Amniotic epithelial cell (primary cell): Measurements from ENCODE around the gene CHP2.
"Not testable (repeated sequence)": the region's sequence is repeated elsewhere in the genome, so short reads cannot be mapped to it uniquely, and the experiment has no call there.

Source experiments
- DNase-seq: peaks from one replicate; pipeline ENCODE4 v3.0.0-alpha.2; 2010; ENCODE audit warnings: low read depth

The CHP2 gene

DNA sequence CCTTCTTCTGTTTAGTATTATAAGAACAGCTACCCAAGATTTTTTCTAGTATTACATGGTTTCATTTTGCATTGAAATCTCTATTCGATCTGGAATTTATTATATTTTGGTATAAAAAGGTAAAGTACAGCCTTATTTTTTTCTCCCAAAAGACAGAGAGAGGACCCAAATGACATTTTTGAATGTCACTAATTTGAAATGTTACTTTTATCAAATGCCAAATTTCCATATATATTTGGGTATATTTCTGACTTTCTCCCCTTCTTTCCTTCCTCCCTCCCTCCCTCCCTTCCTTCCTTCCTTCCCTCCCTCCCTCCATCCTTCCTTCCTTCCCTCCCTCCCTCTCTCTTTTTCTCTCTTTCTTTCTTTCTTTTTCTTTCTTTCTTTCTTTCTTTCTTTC is 6.2 kb upstream of the CHP2 start:
- no peak for DNase-seq

DNA sequence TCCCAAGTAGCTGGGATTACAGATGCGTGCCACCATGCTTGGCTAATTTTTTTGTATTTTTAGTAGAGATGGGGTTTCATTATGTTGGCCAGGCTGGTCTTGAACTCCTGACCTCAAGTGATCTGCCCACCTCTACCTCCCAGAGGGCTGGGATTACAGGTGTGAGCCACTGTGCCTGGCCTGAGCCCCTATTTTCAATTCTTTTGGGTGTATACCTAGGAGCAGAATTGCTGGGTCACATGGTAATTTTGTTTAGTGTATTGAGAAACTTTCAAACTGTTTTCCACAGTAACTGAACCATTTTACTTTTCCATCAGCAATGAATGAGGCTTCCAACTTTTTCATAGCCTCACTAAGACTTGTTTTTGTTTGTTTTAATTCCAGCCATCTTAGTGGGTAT is 3.8 kb upstream of the CHP2 start:
- not testable (repeated sequence) for DNase-seq

GRCh38 chr16:23753908-23754593 is 775 bp upstream of the CHP2 start:
- no peak for DNase-seq

GRCh38 chr16:23755484-23755809 is 621 bp downstream of the CHP2 start:
- no peak for DNase-seq

GRCh38 chr16:23757116-23757515 is 2.3 kb downstream of the CHP2 start:
- no peak for DNase-seq

DNA sequence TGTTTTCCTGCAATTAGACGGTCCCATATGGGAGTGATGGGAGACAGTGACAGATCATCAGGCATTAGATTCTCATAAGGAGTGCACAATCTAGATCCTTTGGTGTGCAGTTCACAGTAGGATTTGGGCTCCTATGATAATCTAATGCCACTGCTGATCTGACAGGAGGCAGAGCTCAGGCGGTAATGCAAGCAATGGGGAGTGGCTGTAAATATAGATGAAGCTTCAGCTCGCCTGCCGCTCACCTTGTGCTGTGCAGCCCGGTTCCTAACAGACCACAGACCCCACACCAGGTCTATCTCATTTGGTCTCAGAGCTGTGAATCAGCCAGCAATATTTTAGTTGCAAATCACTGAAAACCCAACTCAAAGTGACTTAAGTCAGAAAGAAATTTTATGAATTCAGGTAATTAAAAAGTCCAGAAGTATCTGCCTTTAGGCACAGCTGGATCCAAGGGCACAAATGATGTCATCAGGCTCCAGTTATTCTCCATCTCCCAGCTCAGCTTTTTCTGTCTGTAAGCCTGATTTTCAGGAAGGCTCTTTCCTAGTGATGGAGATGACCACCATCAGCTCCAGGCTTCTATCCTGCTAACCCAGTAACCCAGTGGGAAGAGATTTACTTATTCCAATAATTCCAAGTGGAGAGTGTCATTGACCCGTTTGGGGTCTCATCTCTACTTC is 3.3 kb downstream of the CHP2 start:
- DNase-seq = no peak

DNA sequence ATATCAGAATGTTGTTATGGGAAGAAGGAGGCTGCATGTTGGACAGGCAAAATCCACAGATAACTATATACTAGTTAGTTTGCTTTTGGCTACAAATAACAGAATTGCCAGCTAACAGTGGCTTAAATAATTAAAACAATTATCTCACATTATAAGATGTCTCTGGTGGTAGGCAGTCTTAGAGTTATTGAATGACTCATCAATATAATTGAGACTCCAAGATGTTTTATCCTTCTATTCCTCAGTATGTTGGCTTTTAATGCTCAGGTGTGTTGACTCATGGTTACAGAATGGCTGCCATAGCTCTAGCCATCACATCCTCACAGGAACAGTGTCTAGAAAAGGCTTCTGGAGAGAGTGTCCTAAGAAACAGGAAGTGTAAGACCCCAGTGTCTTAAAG is 11.1 kb downstream of the CHP2 start:
- no peak for DNase-seq

DNA sequence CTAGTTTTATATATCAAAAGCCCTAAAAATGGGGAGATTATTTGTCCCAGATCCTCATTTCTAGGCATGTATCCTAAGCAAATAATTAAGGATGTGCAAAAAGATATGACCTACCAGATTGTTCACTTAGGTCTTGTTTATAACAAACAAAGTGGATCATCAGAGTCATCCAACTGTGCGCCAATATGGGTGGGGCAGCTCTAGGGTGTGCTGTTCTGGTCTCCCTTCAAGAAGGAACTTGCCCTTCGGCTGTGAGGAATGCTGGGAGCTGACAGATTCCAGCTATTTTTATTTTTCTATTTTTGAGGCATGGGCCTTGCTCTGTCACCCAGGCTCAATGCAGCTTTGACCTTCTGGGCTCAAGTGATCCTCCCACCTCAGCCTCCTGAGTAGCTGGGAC is 13.8 kb downstream of the CHP2 start:
- DNase-seq = no peak

- DNase-seq = no peak
These were observed 16.2 kb downstream of the CHP2 start for GRCh38 chr16:23771027-23771426.

GRCh38 chr16:23771642-23772041 is 16.8 kb downstream of the CHP2 start:
- DNase-seq = no peak

DNA sequence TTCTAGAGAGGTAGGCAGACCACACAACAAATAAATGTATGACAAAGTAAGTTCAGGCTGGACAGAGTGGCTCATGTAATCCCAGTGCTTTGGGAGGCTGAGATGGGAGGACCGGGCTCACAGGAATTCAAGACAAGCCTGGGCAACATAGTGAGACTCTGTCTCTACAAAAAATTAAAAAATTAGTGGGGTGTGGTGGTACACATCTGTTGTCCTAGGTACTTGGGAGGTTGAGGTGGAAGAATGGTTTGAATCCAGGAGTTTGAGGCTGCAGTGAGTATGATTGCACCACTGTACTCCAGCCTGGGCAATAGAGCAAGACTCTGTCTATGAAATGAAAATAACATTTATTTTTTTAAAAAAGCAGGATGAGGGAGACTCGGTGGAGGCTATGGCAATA is 18.5 kb downstream of the CHP2 start:
- no peak for DNase-seq

DNA sequence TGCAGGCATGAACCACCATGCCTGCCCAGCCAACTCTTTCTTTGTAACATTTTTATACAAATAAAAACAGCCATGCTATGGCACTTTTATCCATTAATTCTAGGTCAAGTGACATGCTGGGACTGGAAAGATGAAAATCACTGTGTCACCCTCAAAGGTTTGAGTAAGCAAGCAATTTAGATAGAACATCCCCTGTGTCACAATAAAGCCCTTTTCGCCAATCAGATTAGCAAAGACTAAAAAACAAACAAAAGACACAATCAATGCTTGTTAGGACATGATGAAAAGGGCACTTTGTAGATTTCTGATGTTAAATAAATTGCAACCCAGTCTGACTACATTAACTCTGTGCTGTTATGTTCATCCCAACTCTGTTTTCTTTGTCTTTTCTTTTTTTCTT is 26.4 kb downstream of the CHP2 start:
- DNase-seq = no peak

DNA sequence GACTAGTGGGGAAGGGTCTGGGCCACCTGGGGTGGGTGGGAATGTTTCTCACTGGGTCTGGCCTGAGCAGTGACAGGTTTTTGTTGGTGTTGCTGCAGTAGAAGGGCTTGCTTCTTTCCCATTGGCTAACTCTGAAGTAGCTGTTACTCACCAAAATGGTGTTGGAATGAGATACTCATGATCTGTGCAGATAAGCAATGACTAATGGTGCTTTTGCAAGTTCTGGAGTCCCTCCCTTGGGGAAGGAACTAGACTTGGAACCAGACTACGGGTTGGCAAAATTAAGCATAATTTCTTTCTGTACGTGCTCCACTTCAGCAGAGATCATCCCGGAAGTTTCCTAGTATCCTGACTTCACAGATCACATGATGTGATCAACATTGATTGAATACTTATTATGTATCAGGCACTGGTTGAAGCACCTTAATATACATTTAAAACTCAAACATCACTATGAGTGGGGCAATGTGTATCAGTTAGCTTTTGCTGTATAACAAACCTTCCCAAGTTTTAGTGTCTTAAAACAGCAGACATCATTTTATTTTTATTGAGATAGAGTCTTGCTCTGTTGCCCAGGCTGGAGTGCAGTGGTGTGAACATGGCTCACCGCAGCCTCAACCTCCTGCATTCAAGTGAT is 30.1 kb downstream of the CHP2 start:
- DNase-seq = peak; percentile 8

DNA sequence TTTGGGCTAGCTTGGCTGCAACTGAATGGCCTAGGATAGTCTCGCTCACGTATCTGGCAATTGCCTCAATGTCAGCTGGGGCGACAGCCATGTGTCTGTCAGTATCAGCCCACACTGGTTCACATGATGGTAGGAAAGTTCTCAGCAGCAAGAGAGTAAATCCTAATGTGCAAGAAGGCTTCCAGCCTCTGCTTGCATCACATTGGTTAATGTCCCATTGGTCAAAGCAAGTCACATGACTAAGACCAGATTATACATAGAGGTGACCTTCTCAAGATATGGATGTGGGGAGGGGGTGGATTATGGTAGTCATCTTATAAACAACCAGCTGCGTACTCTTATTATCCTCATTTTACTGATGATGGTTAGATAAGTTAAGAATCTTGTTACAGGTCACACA is 31.0 kb downstream of the CHP2 start:
- DNase-seq = no peak

GRCh38 chr16:23786964-23787561 is 32.2 kb downstream of the CHP2 start:
- DNase-seq = no peak

GRCh38 chr16:23788685-23789084 is 33.9 kb downstream of the CHP2 start:
- no peak for DNase-seq

DNA sequence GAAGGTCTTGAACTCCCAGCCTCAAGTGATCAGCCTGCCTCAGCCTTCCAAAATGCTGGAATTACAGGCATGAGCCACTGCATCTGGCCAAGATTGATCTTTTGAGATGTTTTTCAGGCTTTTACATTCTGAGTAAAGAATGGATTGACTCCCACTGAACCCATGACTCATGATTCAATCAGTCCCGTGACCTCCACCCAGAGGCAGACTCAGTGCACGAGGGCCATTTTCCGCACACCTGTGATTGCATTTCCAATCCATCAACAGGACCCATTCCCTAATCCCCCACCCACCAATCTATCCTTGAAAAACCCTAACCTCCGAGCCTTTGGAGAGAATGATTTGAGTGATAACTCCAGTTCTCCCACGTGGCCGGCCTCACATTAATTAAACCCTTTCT is 40.6 kb downstream of the CHP2 start:
- DNase-seq = no peak

GRCh38 chr16:23796941-23797340 is 42.1 kb downstream of the CHP2 start:
- DNase-seq = no peak

DNA sequence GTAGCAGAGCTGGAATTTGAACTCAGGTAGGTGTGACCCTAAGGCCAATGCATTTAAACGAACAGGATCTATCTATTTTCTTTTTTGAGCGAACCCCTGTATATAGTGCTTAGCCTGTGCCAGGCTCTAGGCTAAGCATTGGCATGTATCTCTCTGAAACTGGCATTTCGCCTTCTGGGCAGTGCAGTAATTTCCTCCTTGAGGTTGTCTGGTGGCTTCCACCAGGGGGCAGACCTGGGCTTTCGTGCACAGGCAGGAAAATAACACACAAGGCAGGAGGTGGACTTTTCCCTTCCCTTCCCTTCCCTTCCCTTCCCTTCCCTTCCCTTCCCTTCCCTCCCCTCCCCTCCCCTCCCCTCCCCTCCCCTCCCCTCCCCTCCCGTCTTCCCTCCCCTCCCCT is 46.6 kb downstream of the CHP2 start:
- DNase-seq = peak; percentile 29

- no peak for DNase-seq
These were observed 48.0 kb downstream of the CHP2 start for GRCh38 chr16:23802776-23803175.

GRCh38 chr16:23803591-23804123 is 48.8 kb downstream of the CHP2 start:
- no peak for DNase-seq

DNA sequence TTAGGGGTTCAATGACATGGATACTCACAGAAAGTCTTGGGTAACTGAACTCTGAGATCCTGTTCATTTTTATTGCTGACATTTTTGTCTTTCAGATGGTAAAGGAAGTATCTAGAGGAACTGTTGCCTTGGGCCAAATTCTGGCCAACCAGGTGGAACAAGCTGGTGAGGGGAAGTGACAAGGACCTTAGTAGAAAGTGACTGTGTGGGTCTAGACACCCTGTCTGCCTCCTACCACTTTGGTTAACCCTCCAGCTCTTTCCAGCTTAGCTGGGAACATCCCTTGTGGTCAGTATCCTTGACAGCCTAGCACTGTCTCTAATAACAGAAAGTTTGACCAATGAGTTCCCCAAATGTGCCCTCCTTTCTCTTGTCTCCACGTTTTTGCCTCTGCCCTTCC is 52.2 kb downstream of the CHP2 start:
- no peak for DNase-seq
